HUES6 (cell line): Measurements from ENCODE around the gene EPHA3.

Experiments
- H3K27ac ChIP-seq: 2 replicates; pipeline ENCODE4 v1.7.0; 2013; ENCODE audit warnings: low read depth, mild to moderate bottlenecking, low read length, inconsistent platforms
- H3K27me3 ChIP-seq: 2 replicates; pipeline ENCODE4 v1.6.1; 2013; ENCODE audit warnings: low read length; ENCODE audit not compliant: control insufficient read depth, insufficient read depth
- H3K36me3 ChIP-seq: 2 replicates; pipeline ENCODE4 v1.6.1; 2013; ENCODE audit warnings: low read length; ENCODE audit not compliant: control insufficient read depth, insufficient read depth
- H3K4me1 ChIP-seq: 2 replicates; pipeline ENCODE4 v1.6.1; 2013; ENCODE audit warnings: low read length; ENCODE audit not compliant: control insufficient read depth, insufficient read depth
- H3K4me3 ChIP-seq: 2 replicates; pipeline ENCODE4 v1.5.1; 2013; ENCODE audit warnings: low read depth, low read length
- H3K9ac ChIP-seq: one replicate; pipeline ENCODE4 v1.6.1; 2013; ENCODE audit warnings: mild to moderate bottlenecking, low read length
- H3K9me3 ChIP-seq: 2 replicates; pipeline ENCODE4 v1.6.1; 2013; ENCODE audit warnings: low read depth, low read length; ENCODE audit not compliant: control insufficient read depth, insufficient read depth

The EPHA3 gene

DNA sequence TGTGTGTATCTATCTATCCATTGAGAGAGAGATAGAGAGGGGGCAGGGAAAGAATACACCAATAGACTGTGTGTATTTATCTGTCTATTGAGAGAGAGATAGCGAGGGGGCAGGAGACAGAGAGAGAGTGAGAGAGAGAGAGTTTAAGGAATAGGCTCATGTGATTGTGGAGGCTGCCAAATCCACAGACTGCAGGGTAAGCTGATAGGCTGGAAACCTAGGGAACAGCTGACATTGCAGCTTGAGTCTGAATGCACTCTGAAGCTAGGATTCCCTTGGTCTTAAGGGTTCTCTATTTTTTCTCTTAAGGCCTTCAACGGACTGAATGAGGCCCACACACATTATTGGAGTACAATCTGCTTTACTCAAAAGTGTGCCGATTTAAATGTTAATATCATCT is 255.8 kb downstream of the EPHA3 start:
- no peak overlapping the region for H3K4me3 ChIP-seq
- no peak overlapping the region for H3K9ac ChIP-seq
- no peaks in the 10 kb centered on the region for H3K27me3 ChIP-seq
- H3K9me3 ChIP-seq: no peaks in the 10 kb centered on the region
- H3K27ac ChIP-seq: no peak overlapping the region
- H3K36me3 ChIP-seq: no peaks in the 10 kb centered on the region
- H3K4me1 ChIP-seq: no peaks in the 10 kb centered on the region

DNA sequence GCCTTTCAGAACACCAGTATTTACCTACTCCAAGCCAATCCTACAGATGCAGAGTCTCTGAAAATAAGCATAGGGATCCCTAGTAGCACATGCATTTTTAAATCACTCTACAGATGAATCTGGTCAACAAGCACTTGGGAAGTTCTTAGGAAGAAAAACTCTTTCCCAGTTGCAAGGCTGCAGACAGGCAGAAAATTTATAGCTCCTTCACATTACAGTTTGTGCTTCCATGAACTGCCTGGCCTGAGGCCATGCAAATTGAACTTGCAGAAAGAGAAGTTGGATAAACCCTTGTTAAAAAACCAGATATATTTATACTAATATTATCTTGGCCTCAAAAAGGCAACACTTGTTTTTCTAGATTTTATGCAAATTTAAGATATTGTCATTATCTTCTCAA is 256.9 kb downstream of the EPHA3 start:
- no peaks in the 10 kb centered on the region for H3K4me1 ChIP-seq
- no peak overlapping the region for H3K9ac ChIP-seq
- H3K36me3 ChIP-seq: no peaks in the 10 kb centered on the region
- no peak overlapping the region for H3K27ac ChIP-seq
- H3K27me3 ChIP-seq: no peaks in the 10 kb centered on the region
- peaks cover 4% of the 10 kb centered on the region; the same call in 1 of the 2 replicates for H3K9me3 ChIP-seq
- no peak overlapping the region for H3K4me3 ChIP-seq

DNA sequence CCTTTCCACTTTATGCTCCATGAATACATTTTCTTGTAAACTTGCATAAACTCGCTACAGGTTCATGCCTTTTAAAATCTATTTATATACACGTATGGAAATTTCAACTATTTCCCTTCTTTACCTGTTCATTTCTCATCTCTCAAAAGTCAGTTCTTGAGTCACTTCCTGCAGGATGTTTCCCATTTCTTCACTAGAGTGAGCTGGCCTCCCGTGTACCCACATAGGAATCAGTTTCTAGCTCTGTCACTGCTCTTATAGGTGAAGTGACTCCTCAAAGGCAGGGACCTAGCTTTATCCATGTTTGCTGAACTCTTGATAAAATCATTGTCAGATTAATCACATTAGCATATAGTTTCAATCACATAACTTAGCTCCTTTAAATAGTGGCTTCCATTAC is 259.7 kb downstream of the EPHA3 start:
- no peaks in the 10 kb centered on the region for H3K36me3 ChIP-seq
- H3K9ac ChIP-seq: no peak overlapping the region
- peaks cover 4% of the 10 kb centered on the region; the same call in 1 of the 2 replicates for H3K9me3 ChIP-seq
- no peak overlapping the region for H3K4me3 ChIP-seq
- H3K27ac ChIP-seq: no peak overlapping the region
- H3K27me3 ChIP-seq: no peaks in the 10 kb centered on the region
- no peaks in the 10 kb centered on the region for H3K4me1 ChIP-seq

GRCh38 chr3:89368846-89369245 is 261.4 kb downstream of the EPHA3 start:
- no peaks in the 10 kb centered on the region for H3K4me1 ChIP-seq
- H3K9ac ChIP-seq: no peak overlapping the region
- H3K27me3 ChIP-seq: no peaks in the 10 kb centered on the region
- no peaks in the 10 kb centered on the region for H3K36me3 ChIP-seq
- no peak overlapping the region for H3K4me3 ChIP-seq
- H3K27ac ChIP-seq: no peak overlapping the region
- peaks cover 4% of the 10 kb centered on the region; the same call in 1 of the 2 replicates for H3K9me3 ChIP-seq

DNA sequence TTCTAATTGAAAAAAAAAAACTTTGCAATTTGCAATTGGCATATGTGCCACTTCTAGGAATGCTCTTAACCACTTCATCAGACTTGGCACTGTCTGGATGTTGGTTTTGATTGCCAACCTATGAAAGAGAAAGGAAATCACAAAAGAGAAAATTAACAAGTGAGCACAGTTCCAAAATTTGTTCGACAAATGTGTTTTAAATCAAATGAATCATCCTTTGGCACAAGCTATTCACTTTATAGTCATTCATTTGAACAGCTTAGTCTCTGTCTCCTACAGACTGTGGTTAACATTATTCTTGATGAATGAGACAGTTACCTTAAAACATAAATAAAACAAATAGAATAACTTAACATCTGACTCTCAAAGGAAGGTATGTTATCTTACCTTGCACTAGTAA is 265.0 kb downstream of the EPHA3 start:
- no peak overlapping the region for H3K27ac ChIP-seq
- no peak overlapping the region for H3K9ac ChIP-seq
- no peak overlapping the region for H3K4me3 ChIP-seq
- H3K36me3 ChIP-seq: no peaks in the 10 kb centered on the region
- no peaks in the 10 kb centered on the region for H3K27me3 ChIP-seq
- peaks cover 4% of the 10 kb centered on the region; the same call in 1 of the 2 replicates for H3K9me3 ChIP-seq
- no peaks in the 10 kb centered on the region for H3K4me1 ChIP-seq

DNA sequence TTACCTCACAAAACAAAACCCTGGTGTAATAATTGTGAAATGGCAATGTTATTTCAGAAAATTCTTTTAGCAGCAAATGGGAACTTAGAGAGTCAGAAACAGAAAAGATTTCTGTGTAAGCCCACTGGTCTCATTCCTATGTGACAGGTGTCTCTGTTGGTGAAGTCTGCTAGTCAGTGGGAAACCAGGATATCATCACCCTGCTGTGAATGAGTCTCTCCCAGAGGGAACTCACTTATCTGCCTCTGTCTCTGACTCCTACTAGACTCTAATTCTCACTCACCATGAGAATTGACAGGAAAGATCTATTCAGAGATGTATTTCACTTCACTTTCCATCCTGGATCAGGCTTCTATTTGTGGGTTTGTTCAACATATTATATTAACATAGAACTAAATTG is 266.0 kb downstream of the EPHA3 start:
- Histone ChIP-seq H3K9me3 (peaks cover 4% of the 10 kb centered on the region; the same call in 1 of the 2 replicates), H3K36me3 (no peaks in the 10 kb centered on the region), H3K4me1 (peaks cover under 1% of the 10 kb centered on the region; the same call in 1 of the 2 replicates), H3K27ac (no peak overlapping the region), H3K4me3 (no peak overlapping the region), H3K27me3 (no peaks in the 10 kb centered on the region), H3K9ac (no peak overlapping the region)

DNA sequence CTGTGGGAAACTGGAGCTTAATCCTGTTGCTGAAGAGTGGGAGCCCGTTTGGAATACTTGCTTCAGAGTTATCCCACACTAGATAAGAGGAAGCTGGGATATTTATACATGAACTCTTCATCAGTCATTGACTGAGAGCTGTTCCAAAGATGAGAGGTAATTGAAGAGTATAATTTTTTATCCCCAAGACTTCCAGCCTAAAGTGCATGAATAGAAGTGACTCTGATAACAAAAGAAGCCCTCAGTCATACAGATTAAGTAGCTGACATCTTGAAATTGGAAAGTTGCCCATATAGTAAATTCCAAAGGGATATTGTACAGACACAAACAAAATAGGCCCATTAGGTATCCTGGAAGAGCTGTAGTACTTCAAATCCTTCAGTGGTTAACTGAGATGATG is 268.0 kb downstream of the EPHA3 start:
- H3K4me3 ChIP-seq: no peak overlapping the region
- H3K9ac ChIP-seq: no peak overlapping the region
- peaks cover 14% of the 10 kb centered on the region; the same call in 1 of the 2 replicates for H3K4me1 ChIP-seq
- H3K27ac ChIP-seq: no peak overlapping the region
- no peaks in the 10 kb centered on the region for H3K36me3 ChIP-seq
- H3K9me3 ChIP-seq: no peaks in the 10 kb centered on the region
- no peaks in the 10 kb centered on the region for H3K27me3 ChIP-seq

GRCh38 chr3:89380016-89380415 is 272.6 kb downstream of the EPHA3 start:
- Histone ChIP-seq H3K9me3 (peaks cover 5% of the 10 kb centered on the region; the same call in 1 of the 2 replicates), H3K9ac (no peak overlapping the region), H3K36me3 (no peaks in the 10 kb centered on the region), H3K4me1 (peaks cover 14% of the 10 kb centered on the region; the same call in 1 of the 2 replicates), H3K4me3 (no peak overlapping the region), H3K27me3 (no peaks in the 10 kb centered on the region), H3K27ac (no peak overlapping the region)

- Histone ChIP-seq H3K4me3 (no peak overlapping the region), H3K36me3 (no peaks in the 10 kb centered on the region), H3K4me1 (no peaks in the 10 kb centered on the region), H3K9ac (no peak overlapping the region), H3K27me3 (no peaks in the 10 kb centered on the region), H3K27ac (no peak overlapping the region), H3K9me3 (no peaks in the 10 kb centered on the region)
Observed at GRCh38 chr3:89392991-89393390, 285.6 kb downstream of the EPHA3 start.

- no peaks in the 10 kb centered on the region for H3K36me3 ChIP-seq
- no peak overlapping the region for H3K4me3 ChIP-seq
- H3K9ac ChIP-seq: no peak overlapping the region
- no peaks in the 10 kb centered on the region for H3K4me1 ChIP-seq
- H3K27me3 ChIP-seq: no peaks in the 10 kb centered on the region
- no peaks in the 10 kb centered on the region for H3K9me3 ChIP-seq
- H3K27ac ChIP-seq: no peak overlapping the region
Observed at GRCh38 chr3:89395456-89395855, 288.0 kb downstream of the EPHA3 start.

DNA sequence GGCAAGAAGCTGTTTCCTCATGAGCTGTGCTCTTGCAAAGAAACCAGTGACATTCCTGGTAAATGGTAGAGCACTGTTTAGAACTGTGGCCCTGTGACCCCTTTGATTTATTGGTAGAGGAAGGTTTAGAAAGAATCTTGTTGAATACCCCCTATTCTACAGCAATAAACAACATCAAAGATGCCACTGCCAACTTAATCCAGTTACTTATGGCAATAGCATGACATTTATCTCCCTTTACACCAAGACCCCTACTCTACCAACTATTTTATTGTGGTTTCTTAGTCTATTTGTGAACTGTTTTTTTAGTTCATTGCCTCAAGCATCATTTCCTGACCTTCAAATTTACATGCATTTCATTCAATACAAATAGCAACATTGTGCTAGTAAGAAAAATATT is 288.6 kb downstream of the EPHA3 start:
- H3K36me3 ChIP-seq: no peaks in the 10 kb centered on the region
- H3K27ac ChIP-seq: no peak overlapping the region
- no peak overlapping the region for H3K4me3 ChIP-seq
- H3K9me3 ChIP-seq: no peaks in the 10 kb centered on the region
- H3K9ac ChIP-seq: no peak overlapping the region
- no peaks in the 10 kb centered on the region for H3K27me3 ChIP-seq
- H3K4me1 ChIP-seq: no peaks in the 10 kb centered on the region

- H3K4me3 ChIP-seq: no peak overlapping the region
- H3K4me1 ChIP-seq: peaks cover 5% of the 10 kb centered on the region
- H3K27me3 ChIP-seq: no peaks in the 10 kb centered on the region
- H3K36me3 ChIP-seq: no peaks in the 10 kb centered on the region
- H3K27ac ChIP-seq: no peak overlapping the region
- H3K9me3 ChIP-seq: no peaks in the 10 kb centered on the region
- H3K9ac ChIP-seq: no peak overlapping the region
Observed at GRCh38 chr3:89402051-89402450, 294.6 kb downstream of the EPHA3 start.
